Measurements from ENCODE around the gene FMO1.
"Not testable (repeated sequence)": the region's sequence is repeated elsewhere in the genome, so short reads cannot be mapped to it uniquely, and the experiment has no call there.

The FMO1 gene

GRCh38 chr1:171248302-171248701, at the start of gene FMO1:
Gene FMO1 (plus strand): TSS chr1:171248494. CDS start chr1:171258088, 9,594 bp downstream.
- DNase-seq, result no peak

- no peak for DNase-seq
These were observed 44.0 kb upstream of the FMO1 start for GRCh38 chr1:171204296-171204695.

GRCh38 chr1:171206204-171206977, 41.9 kb upstream of the FMO1 start:
- no peak for DNase-seq

- DNase-seq, result no peak
These were observed 41.3 kb upstream of the FMO1 start for GRCh38 chr1:171206978-171207355.

GRCh38 chr1:171207377-171207776, 40.9 kb upstream of the FMO1 start:
- no peak for DNase-seq

- no peak for DNase-seq
These were observed 37.9 kb upstream of the FMO1 start for GRCh38 chr1:171210355-171210754.

- DNase-seq, result no peak
These were observed 35.5 kb upstream of the FMO1 start for GRCh38 chr1:171212607-171213351.

- no peak for DNase-seq
These were observed 34.5 kb upstream of the FMO1 start for GRCh38 chr1:171213559-171214454.

- DNase-seq, result no peak
These were observed 30.4 kb upstream of the FMO1 start for GRCh38 chr1:171217658-171218443.

- DNase-seq, result no peak
These were observed 29.6 kb upstream of the FMO1 start for GRCh38 chr1:171218661-171219060.

- DNase-seq, result no peak
These were observed 28.8 kb upstream of the FMO1 start for GRCh38 chr1:171219346-171220080.

- DNase-seq, result no peak
These were observed 28.2 kb upstream of the FMO1 start for GRCh38 chr1:171220081-171220420.

- no peak for DNase-seq
These were observed 27.7 kb upstream of the FMO1 start for GRCh38 chr1:171220581-171221054.

- no peak for DNase-seq
These were observed 26.4 kb upstream of the FMO1 start for GRCh38 chr1:171221665-171222591.

- no peak for DNase-seq
These were observed 25.4 kb upstream of the FMO1 start for GRCh38 chr1:171222936-171223335.

- not testable (repeated sequence) for DNase-seq
These were observed 24.0 kb upstream of the FMO1 start for GRCh38 chr1:171224257-171224656.

GRCh38 chr1:171226747-171227370, 21.4 kb upstream of the FMO1 start:
- DNase-seq, result no peak

GRCh38 chr1:171231326-171231725, 17.0 kb upstream of the FMO1 start:
- no peak for DNase-seq

- DNase-seq, result no peak
These were observed 15.1 kb upstream of the FMO1 start for GRCh38 chr1:171233183-171233582.

- not testable (repeated sequence) for DNase-seq
These were observed 12.1 kb upstream of the FMO1 start for GRCh38 chr1:171236231-171236630.
